Measurements from ENCODE around the gene ZNF718. TPM values are rescaled to one million over a fixed set of nuclear protein-coding genes. Genes with fewer than 3 reads are reported as not detected.
A peak's percentile ranks its signal among the peaks of the same experiment; 100 is the strongest.
"Not testable (repeated sequence)": the region's sequence is repeated elsewhere in the genome, so short reads cannot be mapped to it uniquely, and the experiment has no call there.

The ZNF718 gene
- total RNA-seq, 1 donor from 2014 or later, result 10.5 TPM

DNA sequence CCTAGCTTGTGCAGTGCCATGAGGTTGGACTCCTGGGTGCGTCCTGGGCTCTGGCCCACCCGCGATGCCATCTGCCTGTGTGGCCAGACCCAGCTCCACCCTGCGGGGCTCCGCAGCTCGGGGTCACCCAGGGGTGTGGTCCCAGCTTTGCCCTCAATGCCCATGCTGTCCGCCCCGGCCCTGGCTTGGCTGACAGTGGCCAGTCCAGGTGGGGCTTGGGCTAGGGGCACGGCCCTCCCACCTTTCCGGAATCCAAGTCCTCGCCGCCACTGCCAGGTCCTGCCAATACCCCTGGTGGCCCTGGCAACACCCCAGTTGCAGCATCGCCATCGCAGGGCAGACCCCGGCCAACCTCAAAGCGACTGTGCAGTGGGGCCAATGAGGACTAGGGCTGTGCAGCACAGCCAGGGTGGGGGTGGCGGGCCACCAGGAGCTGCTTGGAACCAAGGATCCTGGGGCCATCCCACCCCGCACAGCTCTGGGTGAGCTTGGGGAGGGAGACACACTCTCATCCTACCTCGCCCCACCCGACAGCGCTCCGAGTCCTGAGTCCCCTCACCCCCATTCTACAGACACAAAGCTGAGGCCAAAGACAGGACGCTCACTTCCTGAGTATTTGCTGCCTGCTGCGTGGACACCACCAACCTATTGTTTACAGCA lies 80.9 kb downstream of the ZNF718 start:
- TF ChIP-seq, protein P1, sequence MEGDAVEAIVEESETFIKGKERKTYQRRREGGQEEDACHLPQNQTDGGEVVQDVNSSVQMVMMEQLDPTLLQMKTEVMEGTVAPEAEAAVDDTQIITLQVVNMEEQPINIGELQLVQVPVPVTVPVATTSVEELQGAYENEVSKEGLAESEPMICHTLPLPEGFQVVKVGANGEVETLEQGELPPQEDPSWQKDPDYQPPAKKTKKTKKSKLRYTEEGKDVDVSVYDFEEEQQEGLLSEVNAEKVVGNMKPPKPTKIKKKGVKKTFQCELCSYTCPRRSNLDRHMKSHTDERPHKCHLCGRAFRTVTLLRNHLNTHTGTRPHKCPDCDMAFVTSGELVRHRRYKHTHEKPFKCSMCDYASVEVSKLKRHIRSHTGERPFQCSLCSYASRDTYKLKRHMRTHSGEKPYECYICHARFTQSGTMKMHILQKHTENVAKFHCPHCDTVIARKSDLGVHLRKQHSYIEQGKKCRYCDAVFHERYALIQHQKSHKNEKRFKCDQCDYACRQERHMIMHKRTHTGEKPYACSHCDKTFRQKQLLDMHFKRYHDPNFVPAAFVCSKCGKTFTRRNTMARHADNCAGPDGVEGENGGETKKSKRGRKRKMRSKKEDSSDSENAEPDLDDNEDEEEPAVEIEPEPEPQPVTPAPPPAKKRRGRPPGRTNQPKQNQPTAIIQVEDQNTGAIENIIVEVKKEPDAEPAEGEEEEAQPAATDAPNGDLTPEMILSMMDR (conservative IDR thresholded peaks at IDR 0.05), result no peak
- no peak overlapping the region for H3K4me3 Mint-ChIP-seq
- H3K9me3 Mint-ChIP-seq, result peaks cover 22% of the 10 kb centered on the region
- H3K27ac Mint-ChIP-seq, result no peak overlapping the region
- no peaks in the 10 kb centered on the region for H3K4me1 Mint-ChIP-seq (ENCODE audit: unreplicated experiment)
- DNase-seq (ENCODE audit: extremely low spot score, unreplicated experiment), result no peak
- no peaks in the 10 kb centered on the region for H3K27me3 Mint-ChIP-seq
- peaks cover 5% of the 10 kb centered on the region for H3K36me3 Mint-ChIP-seq

DNA sequence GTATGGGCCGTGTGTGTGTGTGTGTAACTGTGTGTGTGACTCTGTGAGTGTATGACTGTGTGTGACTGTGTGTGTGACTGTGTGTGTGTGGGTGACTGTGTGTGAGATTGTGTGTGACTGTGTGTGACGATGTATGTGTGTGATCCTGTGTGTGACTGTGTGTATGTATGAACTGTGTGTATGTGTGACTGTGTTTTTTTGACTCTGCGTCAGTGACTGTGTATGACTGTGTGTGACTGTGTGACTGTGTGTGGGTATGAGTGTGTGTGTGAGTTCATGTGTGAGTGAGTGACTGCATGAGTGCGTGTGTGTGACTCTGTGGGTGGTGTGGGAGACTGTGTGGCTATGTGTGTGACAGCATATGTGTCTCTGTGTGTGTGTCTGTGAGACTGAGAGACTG lies 81.8 kb downstream of the ZNF718 start:
- TF ChIP-seq, protein P1 (conservative IDR thresholded peaks at IDR 0.05), result no peak
- Mint-ChIP-seq H3K4me1 (ENCODE audit: unreplicated experiment) (no peaks in the 10 kb centered on the region), H3K27me3 (no peaks in the 10 kb centered on the region), H3K36me3 (peaks cover 5% of the 10 kb centered on the region), H3K27ac (no peak overlapping the region), H3K9me3 (peaks cover 22% of the 10 kb centered on the region), H3K4me3 (no peak overlapping the region)
- no peak for DNase-seq (ENCODE audit: extremely low spot score, unreplicated experiment)

DNA sequence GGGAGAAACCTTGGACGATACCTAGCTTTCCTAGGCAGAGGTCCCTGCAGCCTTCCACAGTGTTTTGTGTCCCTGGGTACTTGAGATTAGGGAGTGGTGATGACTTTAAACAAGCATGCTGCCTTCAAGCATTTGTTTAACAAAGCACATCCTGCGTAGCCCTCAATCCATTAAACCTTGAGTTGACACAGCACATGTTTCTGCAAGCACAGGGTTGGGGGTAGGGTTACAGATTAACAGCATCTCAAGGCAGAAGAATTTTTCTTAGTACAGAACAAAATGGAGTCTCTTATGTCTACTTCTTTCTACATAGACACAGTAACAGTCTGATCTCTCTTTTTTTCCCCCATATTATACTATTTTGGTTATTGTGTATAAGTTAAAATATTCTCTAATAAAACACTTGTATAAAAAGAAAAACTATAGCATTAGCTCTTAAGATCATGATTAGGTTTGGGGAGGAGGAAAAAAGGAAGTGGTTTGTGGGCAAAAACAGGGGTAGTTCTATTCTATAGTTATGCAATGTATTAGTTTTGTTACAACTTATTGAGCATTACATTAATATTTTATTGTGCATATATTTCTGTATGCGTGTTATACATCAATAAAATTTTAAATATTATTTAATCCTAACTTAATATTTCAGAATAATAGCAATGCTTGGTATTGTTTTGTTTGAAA lies 84.3 kb downstream of the ZNF718 start:
- H3K36me3 Mint-ChIP-seq, H3K4me3 Mint-ChIP-seq: not testable (repeated sequence)

DNA sequence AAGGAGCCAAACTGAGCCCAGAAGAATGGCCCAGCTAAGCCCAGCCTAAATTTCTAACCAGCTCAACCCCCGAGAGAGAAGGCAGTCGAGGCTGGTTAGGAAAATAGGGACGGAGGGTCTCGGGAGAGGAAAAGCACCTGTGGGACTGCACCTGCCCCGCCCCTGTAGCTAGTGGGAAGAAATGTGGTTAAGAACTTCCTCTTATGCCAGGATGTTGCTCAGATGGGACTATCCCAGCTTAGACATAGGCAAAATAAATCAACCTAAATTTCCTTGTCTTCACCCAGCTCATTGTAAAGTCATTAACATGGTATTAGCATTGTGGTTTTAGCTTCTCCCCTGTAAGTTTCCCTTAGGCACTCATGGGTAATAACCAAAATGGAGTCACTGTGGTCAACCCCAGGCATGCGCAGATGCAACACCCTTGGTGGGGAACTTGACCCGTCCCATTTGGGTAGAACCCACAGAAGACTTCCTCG lies 86.8 kb downstream of the ZNF718 start:
- H3K27ac Mint-ChIP-seq, result no peak overlapping the region
- peaks cover 4% of the 10 kb centered on the region for H3K27me3 Mint-ChIP-seq
- no peaks in the 10 kb centered on the region for H3K4me1 Mint-ChIP-seq (ENCODE audit: unreplicated experiment)
- peaks cover 14% of the 10 kb centered on the region for H3K9me3 Mint-ChIP-seq
- H3K4me3 Mint-ChIP-seq, result no peak overlapping the region
- peaks cover 4% of the 10 kb centered on the region for H3K36me3 Mint-ChIP-seq
- no peak for DNase-seq (ENCODE audit: extremely low spot score, unreplicated experiment)
- TF ChIP-seq, protein P1 (conservative IDR thresholded peaks at IDR 0.05), result no peak

More for the DNA sequence above, 84.3 kb downstream of the ZNF718 start:
- DNase-seq (ENCODE audit: extremely low spot score, unreplicated experiment); H3K27ac Mint-ChIP-seq; H3K27me3 Mint-ChIP-seq; H3K4me1 Mint-ChIP-seq (ENCODE audit: unreplicated experiment): not testable (repeated sequence)
- peaks cover 11% of the 10 kb centered on the region for H3K9me3 Mint-ChIP-seq

DNA sequence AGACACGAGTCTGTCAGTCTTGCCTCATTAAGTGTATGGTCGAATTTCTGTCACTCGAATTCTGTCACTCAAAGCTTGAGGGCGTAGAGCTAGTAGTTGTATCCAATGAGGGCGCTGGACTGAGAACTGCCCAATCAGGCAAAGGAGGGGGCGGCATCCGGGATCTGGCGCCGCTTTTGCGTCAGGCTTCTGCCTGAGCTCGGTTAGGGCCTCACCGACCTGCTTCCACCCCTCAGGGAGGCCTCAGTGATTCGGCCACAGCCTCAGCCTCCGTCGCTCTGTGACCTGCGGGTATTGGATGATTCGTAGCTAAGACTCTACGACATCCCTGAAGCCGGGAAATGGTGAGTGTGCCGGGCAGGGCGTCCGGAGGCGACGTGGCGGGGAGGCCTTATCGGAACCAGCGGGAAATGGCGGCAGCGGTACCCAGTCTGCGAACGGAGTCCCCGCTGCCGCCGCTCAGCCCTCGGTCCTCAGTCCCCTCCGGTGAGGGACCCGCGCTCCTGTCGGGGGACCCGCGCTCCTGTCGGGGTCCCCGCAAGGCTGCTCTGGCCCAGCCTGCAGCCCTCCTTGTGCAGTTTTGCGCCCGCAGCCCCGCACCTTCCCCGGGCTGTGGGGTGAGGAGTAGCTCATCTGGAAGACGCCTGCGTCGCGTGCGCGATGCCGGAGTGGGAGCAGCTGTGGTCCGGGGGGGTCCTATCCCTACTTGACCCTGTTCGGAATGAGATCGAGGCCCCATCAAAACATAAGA lies 88.3 kb downstream of the ZNF718 start:
- no peak for DNase-seq (ENCODE audit: extremely low spot score, unreplicated experiment)
- peaks cover 14% of the 10 kb centered on the region for H3K9me3 Mint-ChIP-seq

DNA sequence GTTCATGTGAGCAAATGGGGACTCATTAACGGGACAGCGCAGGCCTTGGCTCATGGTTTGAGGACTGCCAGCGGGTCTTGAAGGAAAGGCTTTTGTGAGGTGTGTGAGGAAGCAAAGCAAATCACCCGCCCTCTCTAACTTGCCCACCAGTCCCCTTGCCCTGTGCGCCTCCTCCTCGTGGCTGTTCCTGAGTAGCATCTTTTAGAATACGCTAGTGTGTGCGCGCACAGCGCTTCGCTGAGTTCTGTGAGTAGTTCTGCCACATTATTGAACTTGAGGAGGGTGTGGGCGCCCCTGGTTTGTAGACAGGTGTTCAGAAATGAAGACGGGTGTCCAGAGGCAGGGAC lies 88.9 kb downstream of the ZNF718 start:
- H3K4me3 Mint-ChIP-seq, result peak overlapping the region; percentile 81
- DNase-seq (ENCODE audit: extremely low spot score, unreplicated experiment); H3K36me3 Mint-ChIP-seq; H3K27ac Mint-ChIP-seq; H3K27me3 Mint-ChIP-seq; H3K4me1 Mint-ChIP-seq (ENCODE audit: unreplicated experiment): not testable (repeated sequence)
- H3K9me3 Mint-ChIP-seq, result peaks cover 11% of the 10 kb centered on the region

More for the DNA sequence above, 88.3 kb downstream of the ZNF718 start:
- peak overlapping the region; percentile 84 for H3K4me3 Mint-ChIP-seq
- no peaks in the 10 kb centered on the region for H3K4me1 Mint-ChIP-seq (ENCODE audit: unreplicated experiment)
- peaks cover 4% of the 10 kb centered on the region for H3K36me3 Mint-ChIP-seq
- H3K27ac Mint-ChIP-seq, result peak overlapping the region; percentile 64
- peaks cover 4% of the 10 kb centered on the region for H3K27me3 Mint-ChIP-seq
- TF ChIP-seq, protein P1 (conservative IDR thresholded peaks at IDR 0.05), result no peak

Other genes with a start within 250 kb of the ZNF718 start
- 7.0 and 9.3 TPM in 2 replicates for gene ZNF595, start 71.2 kb upstream of the ZNF718 start, total RNA-seq (ENCODE audit: low replicate concordance)
- gene ZNF732, start 181.0 kb downstream of the ZNF718 start, total RNA-seq (ENCODE audit: low replicate concordance), result 1.7 and 2.7 TPM in 2 replicates
- gene ZNF141, start 213.3 kb downstream of the ZNF718 start, total RNA-seq (ENCODE audit: low replicate concordance), result 22.9 and 31.7 TPM in 2 replicates

Data from type B pancreatic cell (in vitro differentiated cells).